Measurements from ENCODE around the gene AP1M2. TPM values are rescaled to one million over a fixed set of nuclear protein-coding genes. Genes with fewer than 3 reads are reported as not detected.

AP1M2 gene
- total RNA-seq, 2 donors from 2014 or later: 149 to 172 TPM

- intact Hi-C loops (cut with DNase I): no loop called here
- no peaks in the 10 kb centered on the region for H3K27me3 ChIP-seq
- no peaks in the 10 kb centered on the region for H3K4me1 ChIP-seq
- no peaks in the 10 kb centered on the region for H3K36me3 ChIP-seq
- no peak overlapping the region for H3K9ac ChIP-seq (ENCODE audit: low read depth in 2 of 2, low read length in 2 of 2)
- no peak overlapping the region for H3K27ac ChIP-seq
- no peak for TF ChIP-seq CTCF (IDR thresholded peaks at IDR 0.05)
- H3K9me3 ChIP-seq: no peaks in the 10 kb centered on the region
- no peak for DNase-seq
- no peak overlapping the region for H3K4me3 ChIP-seq
Observed at GRCh38 chr19:10583036-10583776, 3.9 kb downstream of the AP1M2 start.

- Histone ChIP-seq H3K36me3 (no peaks in the 10 kb centered on the region), H3K4me3 (no peak overlapping the region), H3K9ac (ENCODE audit: low read depth in 2 of 2, low read length in 2 of 2) (no peak overlapping the region), H3K27ac (no peak overlapping the region), H3K27me3 (no peaks in the 10 kb centered on the region), H3K4me1 (no peaks in the 10 kb centered on the region), H3K9me3 (no peaks in the 10 kb centered on the region)
- no peak for DNase-seq
- intact Hi-C loops (cut with DNase I): no loop called here
- TF ChIP-seq CTCF (IDR thresholded peaks at IDR 0.05): no peak
Observed at GRCh38 chr19:10582091-10582490, 5.0 kb downstream of the AP1M2 start.

DNA sequence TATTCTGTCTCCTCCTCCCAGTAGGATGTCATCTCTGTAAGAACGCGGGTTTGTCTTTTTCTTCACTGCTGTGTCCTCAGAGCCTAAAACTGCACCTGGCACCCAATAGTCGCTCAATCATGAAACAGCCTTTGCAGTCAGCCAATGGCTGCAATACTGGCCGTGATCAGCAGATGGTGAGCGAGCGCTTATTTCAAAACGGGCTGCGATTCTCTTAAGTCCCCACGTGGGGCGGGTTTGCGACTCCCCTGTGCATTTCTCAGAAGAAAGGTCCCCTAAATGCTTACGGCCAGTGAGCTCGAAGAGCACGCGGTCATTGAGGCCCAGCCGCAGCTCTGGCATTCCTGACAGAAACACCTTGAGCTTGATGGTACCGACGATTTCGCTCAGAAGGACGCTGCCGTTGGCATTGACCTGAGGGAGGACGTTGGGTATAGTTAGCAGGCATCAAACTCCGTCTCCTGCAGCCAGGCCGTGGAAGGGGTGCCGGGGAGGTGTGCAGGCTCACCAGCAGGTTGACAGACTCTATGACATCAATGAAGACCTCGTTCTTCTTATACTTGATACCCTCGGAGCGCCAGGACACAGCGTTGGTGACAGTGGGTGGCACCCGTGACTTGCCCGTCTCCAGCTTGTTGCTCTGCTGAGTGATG is 6.0 kb downstream of the AP1M2 start:
- intact Hi-C loops (cut with DNase I): loop anchor here (1.0 kb wide), 1 partner anchor 63 kb away; no protein-coding TSS in a partner anchor
- H3K36me3 ChIP-seq: no peaks in the 10 kb centered on the region

GRCh38 chr19:10577951-10578350 is 9.2 kb downstream of the AP1M2 start:
- Histone ChIP-seq H3K4me3 (no peak overlapping the region), H3K4me1 (no peaks in the 10 kb centered on the region), H3K27me3 (no peaks in the 10 kb centered on the region), H3K36me3 (no peaks in the 10 kb centered on the region), H3K9me3 (no peaks in the 10 kb centered on the region), H3K9ac (ENCODE audit: low read depth in 2 of 2, low read length in 2 of 2) (no peak overlapping the region), H3K27ac (no peak overlapping the region)
- no peak for DNase-seq
- intact Hi-C loops (cut with DNase I): loop anchor here (10.0 kb wide), 1 partner anchor 93 kb away; no protein-coding TSS in a partner anchor
- no peak for TF ChIP-seq CTCF (IDR thresholded peaks at IDR 0.05)

More for the DNA sequence above, 6.0 kb downstream of the AP1M2 start:
- H3K9ac ChIP-seq (ENCODE audit: low read depth in 2 of 2, low read length in 2 of 2): no peak overlapping the region
- DNase-seq: peak; percentile 89
- H3K9me3 ChIP-seq: no peaks in the 10 kb centered on the region
- peak; percentile 99 for TF ChIP-seq CTCF (IDR thresholded peaks at IDR 0.05)
- no peak overlapping the region for H3K4me3 ChIP-seq
- no peak overlapping the region for H3K27ac ChIP-seq
- no peaks in the 10 kb centered on the region for H3K27me3 ChIP-seq
- H3K4me1 ChIP-seq: no peaks in the 10 kb centered on the region

DNA sequence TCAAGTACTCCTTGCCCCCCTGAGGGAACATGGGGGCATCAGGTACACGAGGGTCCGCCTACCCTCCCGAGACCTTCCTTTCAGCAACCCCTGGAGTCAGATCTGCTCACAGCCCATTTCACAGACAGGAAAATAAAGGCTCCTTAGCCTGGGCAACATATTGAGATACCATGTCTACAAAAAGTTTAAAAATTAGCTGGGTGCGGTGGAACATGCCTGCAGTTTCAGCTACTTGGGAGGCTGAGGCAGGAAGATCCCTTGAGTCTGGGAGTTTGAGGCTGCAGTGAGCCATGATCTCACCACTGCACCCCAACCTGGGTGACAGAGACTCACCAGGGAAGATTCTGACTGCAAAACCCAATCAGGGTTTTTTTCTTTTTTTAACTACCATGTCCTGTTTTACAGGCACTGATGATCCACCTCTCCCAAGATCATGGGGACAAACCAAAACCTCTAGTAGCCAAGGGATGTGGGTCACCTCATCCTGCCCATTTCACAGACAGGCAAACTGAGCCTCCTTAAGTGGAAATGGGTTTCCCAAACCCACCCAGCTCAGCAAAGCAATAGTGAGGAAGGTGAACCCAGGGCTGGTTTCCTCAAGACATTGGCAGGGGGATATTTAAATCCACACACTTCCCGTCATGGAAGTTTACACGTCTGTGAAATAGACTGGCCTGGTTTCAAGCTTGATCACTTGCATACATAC is 11.9 kb downstream of the AP1M2 start:
- Histone ChIP-seq H3K36me3 (no peaks in the 10 kb centered on the region), H3K27ac (no peak overlapping the region), H3K27me3 (no peaks in the 10 kb centered on the region), H3K4me1 (no peaks in the 10 kb centered on the region), H3K4me3 (no peak overlapping the region), H3K9me3 (no peaks in the 10 kb centered on the region), H3K9ac (ENCODE audit: low read depth in 2 of 2, low read length in 2 of 2) (no peak overlapping the region)
- no peak for DNase-seq
- no peak for TF ChIP-seq CTCF (IDR thresholded peaks at IDR 0.05)
- intact Hi-C loops (cut with DNase I): loop anchor here (10.0 kb wide), 1 partner anchor 90 kb away; no protein-coding TSS in a partner anchor
